GM18867 (cell line): ENCODE data around the gene RGPD4.

ENCODE experiments used
- ATAC-seq: cut with Tn5 transposase; IDR thresholded peaks from one replicate; pipeline ENCODE4 v1.9.1; 2021; ENCODE audit warnings: mild to moderate bottlenecking, moderate library complexity; ENCODE audit not compliant: unreplicated experiment

The RGPD4 gene

GRCh38 chr2:107916696-107917370 lies 90.1 kb downstream of the RGPD4 start:
- ATAC-seq: peak; percentile 96

- ATAC-seq: no peak
These were observed 100.4 kb downstream of the RGPD4 start for GRCh38 chr2:107927034-107927534.

GRCh38 chr2:107931412-107931811 lies 104.7 kb downstream of the RGPD4 start:
- no peak for ATAC-seq

GRCh38 chr2:107932488-107932887 lies 105.8 kb downstream of the RGPD4 start:
- no peak for ATAC-seq

- no peak for ATAC-seq
These were observed 106.3 kb downstream of the RGPD4 start for GRCh38 chr2:107932979-107933378.

- ATAC-seq: no peak
These were observed 110.0 kb downstream of the RGPD4 start for GRCh38 chr2:107936433-107937359.
